Stimulated activated naive CD8-positive, alpha-beta T cell treated with anti-CD3 and anti-CD28 coated beads, Interleukin-15, amount 100 ng/mL, for 72 hours (primary cell): ENCODE results near the gene CARHSP1.
"Not testable (repeated sequence)": the region's sequence is repeated elsewhere in the genome, so short reads cannot be mapped to it uniquely, and the experiment has no call there.

ENCODE experiments used
- ATAC-seq: fragments of 150-1000 bp; cut with Tn5 transposase; 2 replicates; pipeline ENCODE4 v1.10.0; 2021; ENCODE audit warnings: mild to moderate bottlenecking, moderate library complexity
- DNase-seq, 2 donors: peaks; one replicate each; pipeline ENCODE4 v3.0.0; 2021 to 2022
- H3K27ac Mint-ChIP-seq, 2 donors: one replicate each; pipeline ENCODE4 v1.8.0; 2022; ENCODE audit warnings: mild to moderate bottlenecking in 2 of 2, mixed read lengths in 2 of 2, moderate library complexity in 2 of 2
- H3K27me3 Mint-ChIP-seq: one replicate; pipeline ENCODE4 v1.8.0; 2022; ENCODE audit warnings: mixed read lengths
- H3K4me1 Mint-ChIP-seq: one replicate; pipeline ENCODE4 v1.8.0; 2022; ENCODE audit warnings: mild to moderate bottlenecking, mixed read lengths
- H3K4me3 Mint-ChIP-seq, 2 donors: one replicate each; pipeline ENCODE4 v1.8.0; 2022; ENCODE audit warnings: mild to moderate bottlenecking in 2 of 2, mixed read lengths in 2 of 2, moderate library complexity in 1 of 2
- H3K9me3 Mint-ChIP-seq, 2 donors: one replicate each; pipeline ENCODE4 v1.8.0; 2022; ENCODE audit warnings: mixed read lengths in 2 of 2

Gene CARHSP1

DNA sequence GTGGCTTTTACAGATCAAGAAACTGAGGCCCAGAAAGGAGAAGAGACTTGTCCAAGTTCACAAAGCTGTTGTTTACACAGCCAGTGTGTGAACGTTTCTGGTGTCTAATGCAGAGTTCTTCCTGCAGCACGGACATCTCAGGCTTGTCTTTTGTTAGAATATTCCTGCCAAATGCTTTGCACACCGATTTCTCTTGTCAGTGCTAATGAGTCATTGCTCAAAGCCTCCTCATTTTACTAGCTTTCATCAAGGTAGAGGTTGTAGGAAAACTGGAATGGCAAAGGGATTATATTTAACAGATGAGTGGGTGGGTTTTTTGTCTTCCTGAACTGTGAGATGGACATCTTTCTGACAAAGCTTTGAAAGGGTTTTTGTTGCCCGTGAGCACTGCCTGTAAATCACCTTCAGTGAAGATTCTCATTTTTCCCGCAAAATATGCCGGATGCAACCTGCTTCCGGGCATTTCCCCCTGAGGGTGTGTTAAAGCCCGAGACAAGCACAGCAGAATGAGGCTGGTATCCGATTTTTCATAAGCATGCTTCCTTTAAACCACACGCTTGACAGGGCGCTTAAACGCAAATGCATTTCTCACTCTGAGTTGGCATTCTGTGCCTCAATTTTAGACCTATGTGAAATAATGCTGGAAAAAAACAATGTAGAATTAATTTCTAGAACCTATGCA, 56.5 kb downstream of the CARHSP1 start:
- ATAC-seq (no peak), DNase-seq (no peak)
- no peak overlapping the region for H3K4me3 Mint-ChIP-seq
- peaks cover 39% of the 10 kb centered on the region for H3K4me1 Mint-ChIP-seq
- no peak overlapping the region for H3K27ac Mint-ChIP-seq
- H3K27me3 Mint-ChIP-seq: no peaks in the 10 kb centered on the region
- H3K9me3 Mint-ChIP-seq: no peaks in the 10 kb centered on the region

DNA sequence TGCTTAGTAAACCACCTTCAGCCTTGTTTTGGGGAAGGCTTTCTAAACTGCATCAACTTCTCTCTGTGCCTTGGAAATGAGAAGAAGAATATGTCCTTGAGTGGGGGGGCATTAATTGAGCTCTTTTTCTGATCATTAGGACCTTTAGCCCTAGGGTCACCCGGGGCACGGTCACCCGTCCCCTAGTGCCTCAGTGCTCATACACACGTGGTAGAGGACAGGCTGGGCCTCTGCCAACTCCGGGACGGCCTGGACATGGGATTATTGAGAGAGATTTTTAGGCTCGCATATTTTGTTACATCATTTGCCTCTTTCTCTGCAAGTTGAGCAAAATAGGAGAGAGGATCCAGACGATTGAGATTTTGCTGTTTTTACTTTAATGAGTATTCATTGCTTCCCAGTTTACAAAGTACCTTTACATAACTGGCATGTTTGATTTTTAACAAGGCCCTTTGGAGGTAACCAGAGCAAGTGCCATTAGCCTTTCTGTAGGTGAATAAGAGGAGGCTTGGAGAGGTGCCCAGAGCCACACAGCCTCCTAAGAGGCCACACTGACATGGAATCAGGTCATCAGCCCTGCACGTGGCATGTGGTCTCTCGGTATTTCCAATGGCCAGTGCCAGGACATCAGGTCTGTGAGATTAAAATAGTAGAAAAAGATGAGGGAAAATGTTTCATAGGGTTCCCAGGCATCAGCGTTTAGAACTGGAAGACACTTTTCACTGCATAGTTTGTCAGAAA, 60.0 kb downstream of the CARHSP1 start:
- H3K27ac Mint-ChIP-seq: no peak overlapping the region
- peaks cover 8% of the 10 kb centered on the region for H3K4me1 Mint-ChIP-seq
- ATAC-seq: no peak
- no peak overlapping the region for H3K4me3 Mint-ChIP-seq
- H3K9me3 Mint-ChIP-seq: no peaks in the 10 kb centered on the region
- no peak for DNase-seq
- no peaks in the 10 kb centered on the region for H3K27me3 Mint-ChIP-seq

DNA sequence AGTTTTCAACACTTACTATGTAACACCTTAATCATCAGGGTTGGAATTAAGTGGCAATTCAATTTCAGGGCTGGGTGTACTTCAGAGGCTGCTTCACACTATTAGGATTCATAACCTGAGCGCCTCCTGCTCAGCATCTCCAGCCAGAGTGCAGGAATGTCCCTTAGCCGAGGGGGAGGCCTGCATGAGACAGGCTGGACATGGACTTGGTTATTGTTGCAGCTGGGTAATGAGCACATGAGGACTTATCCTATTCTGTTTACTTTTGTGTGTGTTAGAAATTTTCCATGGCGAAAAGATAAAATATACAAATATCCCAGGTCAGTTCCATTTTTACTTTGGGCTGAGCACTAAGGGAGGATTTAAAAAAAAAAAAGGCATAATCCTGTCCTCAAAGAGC, 60.8 kb downstream of the CARHSP1 start:
- peaks cover 5% of the 10 kb centered on the region for H3K4me1 Mint-ChIP-seq
- H3K9me3 Mint-ChIP-seq: no peaks in the 10 kb centered on the region
- no peak overlapping the region for H3K4me3 Mint-ChIP-seq
- DNase-seq (no peak), ATAC-seq (no peak)
- peak overlapping the region in 1 of 2 donors; percentile 54 for H3K27ac Mint-ChIP-seq
- H3K27me3 Mint-ChIP-seq: no peaks in the 10 kb centered on the region

DNA sequence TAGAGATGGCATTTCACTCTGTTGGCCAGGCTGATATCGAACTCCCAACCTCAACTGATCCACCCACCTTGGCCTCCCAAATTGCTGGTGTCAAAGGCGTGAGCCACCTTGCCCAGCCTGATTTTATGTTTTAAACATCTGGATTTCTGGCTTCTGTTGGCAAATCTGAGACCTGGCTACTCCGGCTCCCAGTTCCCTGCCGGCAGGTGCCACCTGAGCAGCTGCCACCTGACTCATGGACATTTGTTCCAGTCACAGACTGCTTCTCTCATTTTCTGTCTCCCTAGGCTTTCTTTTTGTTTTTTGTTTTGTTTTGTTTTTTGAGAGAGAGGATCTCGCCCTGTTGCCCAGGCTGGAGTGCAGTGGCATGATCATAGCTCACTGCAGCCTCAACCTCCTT, 61.6 kb downstream of the CARHSP1 start:
- peak overlapping the region in 1 of 2 donors; percentile 44 for H3K27ac Mint-ChIP-seq
- no peak overlapping the region for H3K4me3 Mint-ChIP-seq

DNA sequence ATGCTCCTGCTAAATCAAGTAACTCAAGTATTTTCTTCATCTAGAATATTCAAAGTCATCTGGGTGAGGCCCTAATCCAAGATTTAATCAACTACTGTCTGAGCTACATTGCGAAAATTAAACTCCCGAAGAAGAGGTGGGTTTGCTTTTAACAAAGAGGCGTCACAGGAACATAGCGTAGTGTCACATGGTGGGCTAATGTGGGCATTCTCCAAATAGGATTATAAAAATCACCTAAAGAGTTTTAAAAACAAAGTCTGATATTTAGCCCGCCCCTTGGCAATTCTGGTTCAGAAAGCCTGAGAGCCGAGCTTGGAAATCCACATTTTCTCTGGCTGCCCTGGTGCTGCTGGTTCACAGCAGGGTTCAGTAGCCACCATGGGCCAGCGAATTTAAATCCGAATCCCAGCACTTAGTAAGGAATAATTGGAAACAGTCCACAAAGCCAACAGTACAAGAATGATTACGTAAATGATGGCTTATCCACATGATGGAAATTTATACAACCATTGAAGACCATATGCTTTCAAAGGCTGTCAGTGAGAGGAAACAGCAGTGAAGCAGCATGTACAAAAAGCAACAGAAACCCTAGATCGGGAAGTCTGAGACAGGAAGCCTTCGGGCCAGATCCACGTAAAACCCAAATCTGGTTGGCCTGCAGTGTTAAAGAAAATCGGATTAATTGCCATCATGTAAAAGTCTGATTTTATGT, 62.4 kb downstream of the CARHSP1 start:
- Mint-ChIP-seq H3K4me1 (peaks cover 13% of the 10 kb centered on the region), H3K27ac (peak overlapping the region in 1 of 2 donors; percentile 61), H3K27me3 (no peaks in the 10 kb centered on the region), H3K4me3 (no peak overlapping the region), H3K9me3 (no peaks in the 10 kb centered on the region)
- no peak for ATAC-seq
- no peak for DNase-seq

More for the DNA sequence above, 61.6 kb downstream of the CARHSP1 start:
- ATAC-seq (no peak), DNase-seq (no peak)
- no peaks in the 10 kb centered on the region for H3K27me3 Mint-ChIP-seq
- H3K4me1 Mint-ChIP-seq: peaks cover 9% of the 10 kb centered on the region
- no peaks in the 10 kb centered on the region for H3K9me3 Mint-ChIP-seq

DNA sequence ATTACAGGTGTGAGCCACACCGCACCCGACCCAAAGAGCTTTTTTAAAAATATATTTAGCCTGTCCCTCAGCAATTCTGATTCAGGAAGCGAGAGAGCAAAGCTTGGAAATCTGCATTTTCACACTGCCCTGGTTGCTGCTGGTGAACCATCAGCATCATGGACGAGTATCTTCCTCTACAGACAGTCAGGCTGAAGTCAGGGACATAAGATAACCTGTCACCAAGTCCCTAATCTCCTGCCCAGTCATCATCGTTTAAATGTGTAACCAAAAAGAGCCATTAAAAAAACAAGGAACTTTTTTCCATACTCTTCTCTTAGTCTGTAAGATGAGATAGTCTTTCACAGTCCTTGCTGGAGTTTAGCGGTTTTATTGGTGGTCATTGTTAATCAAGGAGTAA, 64.5 kb downstream of the CARHSP1 start:
- no peak for DNase-seq
- H3K4me1 Mint-ChIP-seq: peaks cover 17% of the 10 kb centered on the region

DNA sequence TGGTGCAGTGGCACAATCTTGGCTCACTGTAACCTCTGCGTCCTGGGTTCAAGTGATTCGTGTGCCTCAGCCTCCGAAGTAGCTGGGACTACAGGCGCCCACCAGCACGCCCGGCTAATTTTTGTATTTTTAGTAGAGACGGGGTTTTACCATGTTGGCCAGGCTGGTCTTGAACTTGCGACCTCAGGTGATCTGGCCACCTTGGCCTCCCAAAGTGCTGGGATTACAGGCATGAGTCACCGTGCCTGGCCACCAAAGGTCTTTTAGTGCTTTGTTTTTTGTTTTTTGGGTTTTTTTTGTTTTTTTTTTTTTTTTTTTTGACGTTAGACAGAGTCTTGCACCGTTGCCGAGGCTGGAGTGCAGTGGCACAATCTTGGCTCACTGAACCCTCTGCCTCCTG, 65.1 kb downstream of the CARHSP1 start:
- H3K27ac Mint-ChIP-seq, H3K4me3 Mint-ChIP-seq, H3K27me3 Mint-ChIP-seq, ATAC-seq, DNase-seq, H3K9me3 Mint-ChIP-seq: not testable (repeated sequence)
- peaks cover 23% of the 10 kb centered on the region for H3K4me1 Mint-ChIP-seq

More for the DNA sequence above, 64.5 kb downstream of the CARHSP1 start:
- Mint-ChIP-seq H3K27me3 (no peaks in the 10 kb centered on the region), H3K9me3 (no peaks in the 10 kb centered on the region), H3K4me3 (no peak overlapping the region), H3K27ac (peak overlapping the region in 1 of 2 donors; percentile 76)
- no peak for ATAC-seq
